ENCODE data around the gene SLC44A2. TPM values are rescaled to one million over a fixed set of nuclear protein-coding genes. Genes with fewer than 3 reads are reported as not detected.
"Not testable (repeated sequence)": the region's sequence is repeated elsewhere in the genome, so short reads cannot be mapped to it uniquely, and the experiment has no call there.

The SLC44A2 gene
- polyA plus RNA-seq, 1 donor (not counting 4 experiments of a cell fraction or from before 2014, with no cell fraction given) = 94.7 TPM

- no peak for TF ChIP-seq EZH2 (IDR thresholded peaks at IDR 0.05; ENCODE audit: low read length)
- TF ChIP-seq, protein P1, sequence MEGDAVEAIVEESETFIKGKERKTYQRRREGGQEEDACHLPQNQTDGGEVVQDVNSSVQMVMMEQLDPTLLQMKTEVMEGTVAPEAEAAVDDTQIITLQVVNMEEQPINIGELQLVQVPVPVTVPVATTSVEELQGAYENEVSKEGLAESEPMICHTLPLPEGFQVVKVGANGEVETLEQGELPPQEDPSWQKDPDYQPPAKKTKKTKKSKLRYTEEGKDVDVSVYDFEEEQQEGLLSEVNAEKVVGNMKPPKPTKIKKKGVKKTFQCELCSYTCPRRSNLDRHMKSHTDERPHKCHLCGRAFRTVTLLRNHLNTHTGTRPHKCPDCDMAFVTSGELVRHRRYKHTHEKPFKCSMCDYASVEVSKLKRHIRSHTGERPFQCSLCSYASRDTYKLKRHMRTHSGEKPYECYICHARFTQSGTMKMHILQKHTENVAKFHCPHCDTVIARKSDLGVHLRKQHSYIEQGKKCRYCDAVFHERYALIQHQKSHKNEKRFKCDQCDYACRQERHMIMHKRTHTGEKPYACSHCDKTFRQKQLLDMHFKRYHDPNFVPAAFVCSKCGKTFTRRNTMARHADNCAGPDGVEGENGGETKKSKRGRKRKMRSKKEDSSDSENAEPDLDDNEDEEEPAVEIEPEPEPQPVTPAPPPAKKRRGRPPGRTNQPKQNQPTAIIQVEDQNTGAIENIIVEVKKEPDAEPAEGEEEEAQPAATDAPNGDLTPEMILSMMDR (optimal IDR thresholded peaks at IDR 0.05 in 1 of 3, IDR thresholded peaks at IDR 0.05 in 1 of 3, conservative IDR thresholded peaks at IDR 0.05 in 1 of 3; ENCODE audit: extremely low read depth in 1 of 3, insufficient read depth in 2 of 3, low read length in 3 of 3) = no peak
- no peak overlapping the region for H3K4me2 ChIP-seq (ENCODE audit: control insufficient read depth, extremely low read depth, insufficient read depth, low read depth, low read length)
- no peaks in the 10 kb centered on the region for H3K9me3 ChIP-seq (ENCODE audit: control insufficient read depth, low read depth, low read length)
- no peak overlapping the region for H2AFZ ChIP-seq (ENCODE audit: control insufficient read depth, low read length)
- H3K9me1 ChIP-seq (ENCODE audit: control insufficient read depth, extremely low read depth, insufficient read depth, low read length) = peaks cover 3% of the 10 kb centered on the region
- peaks cover 9 to 22% of the 10 kb centered on the region in 2 experiments for H3K36me3 ChIP-seq (ENCODE audit: control insufficient read depth in 2 of 2, extremely low read depth in 1 of 2, insufficient read depth in 2 of 2, low read length in 2 of 2)
- H3K79me2 ChIP-seq (ENCODE audit: control insufficient read depth, insufficient read depth, low read length) = peaks cover 98% of the 10 kb centered on the region
- no peak for DNase-seq (ENCODE audit: low read depth, low spot score)
- H3K27me3 ChIP-seq (ENCODE audit: control insufficient read depth, extremely low read depth, insufficient read depth, low read length) = no peaks in the 10 kb centered on the region
- H3K27ac ChIP-seq (ENCODE audit: control insufficient read depth, insufficient read depth, low read length) = no peak overlapping the region
- no peak for FAIRE-seq
- dilution Hi-C loops (cut with MboI; ENCODE audit: extremely low pct_ligation_motif_present, low sequenced_read_pairs) = no loop called here
- peaks cover 66% of the 10 kb centered on the region for H4K20me1 ChIP-seq (ENCODE audit: control insufficient read depth, extremely low read depth, insufficient read depth, low read length)
- no peak overlapping the region for H3K9ac ChIP-seq (ENCODE audit: control insufficient read depth, extremely low read depth, insufficient read depth, low read length)
- no peak overlapping the region for H3K4me3 ChIP-seq (ENCODE audit: control insufficient read depth in 2 of 3, extremely low read depth in 1 of 3, insufficient read depth in 2 of 3, low read depth in 1 of 3, low read length in 3 of 3)
- H3K4me1 ChIP-seq (ENCODE audit: control insufficient read depth, extremely low read depth, insufficient read depth, low read length) = peaks cover 21% of the 10 kb centered on the region
Measured at GRCh38 chr19:10661946-10662345, 36.6 kb downstream of the SLC44A2 start.

- H4K20me1 ChIP-seq (ENCODE audit: control insufficient read depth, extremely low read depth, insufficient read depth, low read length) = peaks cover 66% of the 10 kb centered on the region
- H3K79me2 ChIP-seq (ENCODE audit: control insufficient read depth, insufficient read depth, low read length) = peaks cover 98% of the 10 kb centered on the region
- H3K27ac ChIP-seq (ENCODE audit: control insufficient read depth, insufficient read depth, low read length) = no peak overlapping the region
- H3K4me2 ChIP-seq (ENCODE audit: control insufficient read depth, extremely low read depth, insufficient read depth, low read depth, low read length) = no peak overlapping the region
- peaks cover 21% of the 10 kb centered on the region for H3K4me1 ChIP-seq (ENCODE audit: control insufficient read depth, extremely low read depth, insufficient read depth, low read length)
- H3K9me3 ChIP-seq (ENCODE audit: control insufficient read depth, low read depth, low read length) = no peaks in the 10 kb centered on the region
- DNase-seq (ENCODE audit: low read depth, low spot score) (no peak), FAIRE-seq (no peak)
- H3K27me3 ChIP-seq (ENCODE audit: control insufficient read depth, extremely low read depth, insufficient read depth, low read length) = no peaks in the 10 kb centered on the region
- TF ChIP-seq, protein P1 (optimal IDR thresholded peaks at IDR 0.05 in 1 of 3, IDR thresholded peaks at IDR 0.05 in 1 of 3, conservative IDR thresholded peaks at IDR 0.05 in 1 of 3; ENCODE audit: extremely low read depth in 1 of 3, insufficient read depth in 2 of 3, low read length in 3 of 3) = no peak
- no peak for TF ChIP-seq EZH2 (IDR thresholded peaks at IDR 0.05; ENCODE audit: low read length)
- no peak overlapping the region for H2AFZ ChIP-seq (ENCODE audit: control insufficient read depth, low read length)
- H3K4me3 ChIP-seq (ENCODE audit: control insufficient read depth in 2 of 3, extremely low read depth in 1 of 3, insufficient read depth in 2 of 3, low read depth in 1 of 3, low read length in 3 of 3) = no peak overlapping the region
- H3K36me3 ChIP-seq (ENCODE audit: control insufficient read depth in 2 of 2, extremely low read depth in 1 of 2, insufficient read depth in 2 of 2, low read length in 2 of 2) = peaks cover 9 to 20% of the 10 kb centered on the region in 2 experiments
- dilution Hi-C loops (cut with MboI; ENCODE audit: extremely low pct_ligation_motif_present, low sequenced_read_pairs) = no loop called here
- H3K9ac ChIP-seq (ENCODE audit: control insufficient read depth, extremely low read depth, insufficient read depth, low read length) = no peak overlapping the region
- H3K9me1 ChIP-seq (ENCODE audit: control insufficient read depth, extremely low read depth, insufficient read depth, low read length) = peaks cover 3% of the 10 kb centered on the region
Measured at GRCh38 chr19:10662384-10663251, 37.3 kb downstream of the SLC44A2 start.

DNA sequence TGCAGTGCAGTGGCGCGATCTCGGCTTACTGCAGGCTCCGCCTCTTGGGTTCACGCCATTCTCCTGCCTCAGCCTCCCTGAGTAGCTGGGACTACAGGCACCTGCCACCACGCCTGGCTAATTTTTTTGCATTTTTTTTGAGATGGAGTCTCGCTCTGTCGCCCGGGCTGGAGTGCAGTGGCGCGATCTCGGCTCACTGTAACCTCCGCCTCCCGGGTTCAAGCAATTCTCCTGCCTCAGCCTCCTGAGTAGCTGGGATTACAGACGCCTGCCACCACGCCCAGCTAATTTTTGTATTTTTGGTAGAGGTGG lies 37.9 kb downstream of the SLC44A2 start:
- peaks cover 66% of the 10 kb centered on the region for H4K20me1 ChIP-seq (ENCODE audit: control insufficient read depth, extremely low read depth, insufficient read depth, low read length)
- H3K27ac ChIP-seq (ENCODE audit: control insufficient read depth, insufficient read depth, low read length); FAIRE-seq; dilution Hi-C loops (cut with MboI; ENCODE audit: extremely low pct_ligation_motif_present, low sequenced_read_pairs); H3K4me2 ChIP-seq (ENCODE audit: control insufficient read depth, extremely low read depth, insufficient read depth, low read depth, low read length); H3K4me3 ChIP-seq (ENCODE audit: control insufficient read depth in 2 of 3, extremely low read depth in 1 of 3, insufficient read depth in 2 of 3, low read depth in 1 of 3, low read length in 3 of 3); H3K27me3 ChIP-seq (ENCODE audit: control insufficient read depth, extremely low read depth, insufficient read depth, low read length); DNase-seq (ENCODE audit: low read depth, low spot score); H3K9me3 ChIP-seq (ENCODE audit: control insufficient read depth, low read depth, low read length); H3K9me1 ChIP-seq (ENCODE audit: control insufficient read depth, extremely low read depth, insufficient read depth, low read length); H2AFZ ChIP-seq (ENCODE audit: control insufficient read depth, low read length); H3K9ac ChIP-seq (ENCODE audit: control insufficient read depth, extremely low read depth, insufficient read depth, low read length): not testable (repeated sequence)
- H3K79me2 ChIP-seq (ENCODE audit: control insufficient read depth, insufficient read depth, low read length) = peaks cover 98% of the 10 kb centered on the region
- H3K36me3 ChIP-seq (ENCODE audit: control insufficient read depth in 2 of 2, extremely low read depth in 1 of 2, insufficient read depth in 2 of 2, low read length in 2 of 2) = peaks cover 9 to 26% of the 10 kb centered on the region in 2 experiments
- peaks cover 21% of the 10 kb centered on the region for H3K4me1 ChIP-seq (ENCODE audit: control insufficient read depth, extremely low read depth, insufficient read depth, low read length)
